Hematopoietic multipotent progenitor cell treated with erythropoietin and hydrocortisone succinate and interleukin-3 and kit ligand, for 8 days (in vitro differentiated cells): ENCODE measurements around the gene SHANK3.

ENCODE experiments used
- DNase-seq: peaks from one replicate; pipeline ENCODE4 v3.0.0-alpha.2; 2015

SHANK3 gene

DNA sequence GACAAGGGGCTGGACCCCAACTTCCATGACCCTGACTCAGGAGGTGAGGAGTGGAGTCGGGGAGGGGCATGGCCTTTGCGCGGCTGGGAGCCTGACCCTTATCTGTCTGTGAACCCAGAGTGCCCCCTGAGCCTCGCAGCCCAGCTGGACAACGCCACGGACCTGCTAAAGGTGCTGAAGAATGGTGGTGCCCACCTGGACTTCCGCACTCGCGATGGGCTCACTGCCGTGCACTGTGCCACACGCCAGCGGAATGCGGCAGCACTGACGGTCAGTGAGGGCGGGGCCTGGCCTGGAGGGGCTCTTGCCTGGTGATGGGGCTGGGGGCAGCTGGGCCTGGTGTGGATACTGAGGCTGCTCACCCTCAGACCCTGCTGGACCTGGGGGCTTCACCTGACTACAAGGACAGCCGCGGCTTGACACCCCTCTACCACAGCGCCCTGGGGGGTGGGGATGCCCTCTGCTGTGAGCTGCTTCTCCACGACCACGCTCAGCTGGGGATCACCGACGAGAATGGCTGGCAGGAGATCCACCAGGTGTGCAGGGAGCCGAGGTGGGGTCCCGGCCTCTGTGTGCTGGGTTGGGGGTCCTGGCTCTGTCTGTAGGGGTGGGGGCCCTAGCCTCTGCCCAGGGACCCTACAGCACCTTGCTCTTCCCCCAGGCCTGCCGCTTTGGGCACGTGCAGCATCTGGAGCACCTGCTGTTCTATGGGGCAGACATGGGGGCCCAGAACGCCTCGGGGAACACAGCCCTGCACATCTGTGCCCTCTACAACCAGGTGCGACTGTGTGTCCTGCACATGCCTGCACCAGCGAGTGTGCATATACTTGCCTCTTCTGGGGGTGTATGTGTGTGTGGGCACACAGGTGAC, 6.3 kb downstream of the SHANK3 start:
- no peak for DNase-seq

DNA sequence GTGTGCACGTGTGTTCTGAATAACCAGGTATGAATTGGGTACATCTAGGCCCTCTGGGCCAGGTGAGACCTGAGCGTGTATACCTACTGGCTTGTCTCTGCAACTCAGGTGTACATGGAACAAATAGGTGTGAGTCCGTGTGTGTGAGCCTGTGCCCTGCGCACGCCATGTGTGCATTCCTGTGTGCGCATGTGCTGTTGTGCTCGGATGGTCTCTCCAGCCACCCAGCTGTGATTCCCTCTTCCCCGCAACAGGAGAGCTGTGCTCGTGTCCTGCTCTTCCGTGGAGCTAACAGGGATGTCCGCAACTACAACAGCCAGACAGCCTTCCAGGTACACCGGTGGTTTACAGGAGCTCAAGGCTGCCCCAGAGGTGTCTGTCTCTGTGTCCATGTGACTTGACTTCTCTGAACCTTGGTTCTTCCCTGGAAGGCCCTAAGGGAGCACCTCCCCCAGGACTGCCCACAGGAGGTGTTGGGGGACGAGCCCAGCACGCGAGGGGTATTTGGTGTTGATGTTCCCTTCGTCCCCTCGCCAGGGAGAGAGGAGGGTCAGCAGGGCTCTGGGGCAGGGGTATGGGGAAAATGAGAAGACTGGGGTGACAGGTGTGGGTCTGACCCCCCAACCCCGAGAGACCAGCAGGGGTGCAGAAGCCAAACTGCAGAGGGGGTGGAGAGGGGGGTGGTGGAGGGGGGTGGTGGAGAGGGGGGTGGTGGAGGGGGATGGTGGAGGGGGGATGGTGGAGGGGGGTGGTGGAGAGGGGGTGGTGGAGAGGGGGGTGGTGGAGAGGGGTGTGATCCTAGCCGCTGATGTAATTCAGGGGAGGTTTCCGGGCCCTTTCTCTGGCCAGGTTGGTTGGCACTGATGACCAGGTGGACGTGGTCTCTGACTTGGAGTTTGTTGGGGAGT, 10.7 kb downstream of the SHANK3 start:
- no peak for DNase-seq

DNA sequence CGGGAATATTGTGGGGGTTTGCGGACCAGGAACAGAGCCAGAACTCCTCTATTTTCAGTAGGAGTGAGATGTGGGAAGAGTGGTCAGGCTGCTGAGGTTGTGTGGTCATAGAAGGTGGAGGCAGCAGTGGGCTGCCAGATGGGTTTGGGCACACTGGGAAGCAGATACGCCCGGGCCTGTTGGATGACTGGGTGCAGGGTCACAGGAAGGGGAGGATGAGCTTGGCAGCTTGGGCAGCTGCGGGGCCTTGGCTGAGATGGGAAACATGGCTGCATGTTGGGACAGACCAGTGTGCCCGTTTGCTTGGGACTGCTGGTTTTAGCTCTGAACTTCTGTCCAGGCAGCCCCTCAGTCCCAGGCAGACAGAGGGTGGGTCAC, 11.4 kb downstream of the SHANK3 start:
- DNase-seq = no peak

DNA sequence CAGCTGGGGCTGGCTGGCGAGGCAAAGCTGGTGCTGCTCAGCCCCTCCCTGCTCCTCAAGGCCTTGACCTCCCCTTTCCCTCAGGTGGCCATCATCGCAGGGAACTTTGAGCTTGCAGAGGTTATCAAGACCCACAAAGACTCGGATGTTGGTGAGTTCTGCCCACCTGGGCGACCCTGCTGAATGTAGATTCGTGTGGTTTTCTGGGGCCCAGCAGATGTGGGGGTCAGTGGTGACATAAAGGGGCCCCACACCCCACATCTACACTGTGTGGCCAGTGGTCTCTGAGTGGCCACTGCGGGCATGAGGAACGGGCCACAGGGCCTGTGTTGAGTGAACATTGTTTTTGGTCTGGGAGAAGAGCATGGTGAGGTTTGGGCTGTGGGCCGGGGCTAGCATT, 11.9 kb downstream of the SHANK3 start:
- no peak for DNase-seq

DNA sequence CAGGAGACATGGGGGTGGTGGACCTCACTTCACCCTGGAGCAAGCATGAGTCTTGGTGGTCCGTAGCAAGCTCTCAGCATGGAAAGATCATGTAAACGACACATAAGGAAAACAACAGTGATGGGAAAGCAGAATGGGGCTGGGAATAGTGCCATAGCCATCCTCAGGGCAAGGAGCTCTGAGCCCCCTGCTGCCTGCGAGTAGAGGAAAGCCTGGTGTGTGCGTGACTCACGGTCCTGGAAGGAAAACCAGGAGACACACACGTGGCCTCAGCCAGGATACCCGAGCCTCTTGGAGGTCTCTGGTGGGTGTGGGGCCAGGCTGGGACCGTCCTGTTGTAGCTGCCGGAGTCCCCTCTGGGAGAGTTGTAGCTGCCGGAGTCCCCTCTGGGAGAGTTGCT, 12.4 kb downstream of the SHANK3 start:
- DNase-seq = no peak

DNA sequence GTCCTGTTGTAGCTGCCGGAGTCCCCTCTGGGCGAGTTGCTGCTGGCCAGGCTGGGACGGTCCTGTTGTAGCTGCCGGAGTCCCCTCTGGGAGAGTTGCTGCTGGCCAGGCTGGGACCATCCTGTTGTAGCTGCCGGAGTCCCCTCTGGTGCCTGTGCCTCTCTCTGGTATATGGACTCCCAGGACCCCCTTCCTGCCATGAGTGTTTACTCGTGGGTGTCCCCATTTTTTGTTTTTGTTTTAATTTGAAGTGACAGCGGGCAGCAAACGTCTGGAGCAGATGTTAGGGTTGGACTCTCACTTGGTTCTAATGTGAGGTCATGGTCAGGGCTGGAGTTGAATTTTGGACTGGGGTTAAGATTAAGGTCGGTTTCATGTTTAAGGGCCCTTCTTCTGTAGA, 14.2 kb downstream of the SHANK3 start:
- no peak for DNase-seq

DNA sequence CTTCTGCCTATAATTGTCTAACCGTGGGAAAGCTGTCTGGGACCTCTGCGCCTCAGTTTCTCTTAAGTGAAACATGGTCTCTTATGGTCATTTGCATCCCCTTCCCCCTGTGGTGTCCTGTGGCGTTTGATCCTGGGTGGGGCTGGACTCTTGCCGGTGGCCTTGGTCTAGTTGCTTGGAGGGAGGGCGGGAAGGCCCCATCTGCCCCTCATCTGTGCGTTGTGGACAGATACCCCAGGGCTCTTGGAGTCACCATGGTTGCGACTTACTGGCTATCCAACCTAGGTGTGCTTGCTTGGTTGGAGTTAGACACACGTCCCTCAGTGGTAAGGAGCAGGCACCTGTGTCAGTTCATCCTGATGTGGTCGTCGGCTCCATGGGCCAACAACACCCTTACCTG, 15.2 kb downstream of the SHANK3 start:
- no peak for DNase-seq

DNA sequence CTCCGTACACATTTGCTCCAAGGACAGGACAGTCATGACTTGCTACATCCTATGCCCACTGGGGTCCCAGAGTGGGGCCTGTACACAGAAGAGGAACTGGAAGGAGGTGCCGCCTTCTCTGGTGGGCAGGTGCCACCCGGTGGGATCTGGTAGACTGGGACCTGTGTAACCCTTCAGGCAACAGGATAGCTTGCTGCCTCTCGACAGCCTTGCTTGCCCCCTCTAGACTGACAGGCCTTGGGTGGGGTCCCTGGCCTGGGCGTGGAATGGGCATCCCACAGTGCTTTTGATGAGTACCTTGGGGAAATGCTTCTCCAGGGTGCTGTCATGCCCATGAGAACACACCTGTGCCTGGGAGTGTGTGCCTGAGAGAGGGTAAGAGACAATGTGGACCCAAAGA, 15.8 kb downstream of the SHANK3 start:
- no peak for DNase-seq

DNA sequence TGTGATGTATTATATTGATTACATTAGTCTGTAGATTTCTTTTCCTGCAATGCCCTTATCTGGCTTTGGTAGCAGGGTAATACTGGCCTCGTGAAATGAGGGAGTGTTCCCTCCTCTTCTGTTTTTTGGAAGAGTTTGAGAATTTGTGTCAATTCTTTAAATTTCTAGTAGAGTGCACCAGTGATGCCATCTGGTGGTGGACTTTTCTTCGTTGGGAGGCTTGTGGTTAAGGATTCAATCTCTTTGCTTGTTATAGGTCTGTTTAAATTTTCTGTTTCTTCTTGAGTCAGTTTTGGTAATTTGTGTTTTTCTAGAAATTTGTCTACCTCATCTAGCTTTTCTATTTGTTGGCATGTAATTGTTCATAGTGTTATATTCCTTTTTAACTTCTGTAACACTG, 18.9 kb downstream of the SHANK3 start:
- peak; percentile 53 for DNase-seq

DNA sequence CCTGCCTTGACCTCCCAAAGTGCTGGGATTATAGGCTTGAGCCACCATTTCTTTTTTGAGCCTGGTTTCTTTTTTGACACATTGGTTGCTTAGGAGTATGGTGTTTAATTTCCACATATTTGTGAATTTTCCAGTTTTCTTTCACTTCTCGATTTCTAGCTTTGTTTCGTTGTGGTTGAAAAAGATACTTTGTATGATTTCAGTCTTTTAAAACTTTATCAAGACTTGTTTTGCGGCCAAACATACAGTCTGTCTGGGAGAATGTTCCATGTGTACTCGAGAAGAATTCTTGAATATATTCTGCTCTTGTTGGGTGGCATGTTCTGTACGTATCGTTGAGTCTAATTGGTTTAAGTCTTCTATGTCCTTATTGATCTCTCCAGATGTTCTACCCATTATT, 20.8 kb downstream of the SHANK3 start:
- DNase-seq = no peak

DNA sequence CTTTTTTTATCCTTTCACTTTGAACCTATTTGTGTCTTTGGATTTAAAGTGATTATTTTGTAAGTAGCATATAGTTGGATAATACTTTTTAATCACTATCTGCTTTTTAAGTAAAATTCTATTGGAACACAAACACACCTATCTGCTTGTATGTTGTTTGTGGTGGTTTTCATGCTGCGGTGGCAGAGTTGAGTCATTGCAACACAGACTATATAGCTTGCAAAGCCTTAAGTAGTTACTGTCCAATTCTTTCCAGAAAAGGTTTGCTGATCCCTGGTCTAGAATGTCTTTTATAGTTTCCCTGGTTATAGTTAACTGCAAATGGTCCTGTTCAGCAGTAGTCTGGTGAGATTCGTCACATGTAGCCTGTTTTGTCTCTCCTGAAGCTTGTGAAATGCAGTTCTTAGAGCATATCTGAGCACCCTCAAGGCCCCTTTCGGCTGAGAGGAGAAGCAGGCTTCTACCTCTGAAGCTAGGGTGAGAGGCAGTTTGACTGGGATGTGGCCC, 21.5 kb downstream of the SHANK3 start:
- no peak for DNase-seq

DNA sequence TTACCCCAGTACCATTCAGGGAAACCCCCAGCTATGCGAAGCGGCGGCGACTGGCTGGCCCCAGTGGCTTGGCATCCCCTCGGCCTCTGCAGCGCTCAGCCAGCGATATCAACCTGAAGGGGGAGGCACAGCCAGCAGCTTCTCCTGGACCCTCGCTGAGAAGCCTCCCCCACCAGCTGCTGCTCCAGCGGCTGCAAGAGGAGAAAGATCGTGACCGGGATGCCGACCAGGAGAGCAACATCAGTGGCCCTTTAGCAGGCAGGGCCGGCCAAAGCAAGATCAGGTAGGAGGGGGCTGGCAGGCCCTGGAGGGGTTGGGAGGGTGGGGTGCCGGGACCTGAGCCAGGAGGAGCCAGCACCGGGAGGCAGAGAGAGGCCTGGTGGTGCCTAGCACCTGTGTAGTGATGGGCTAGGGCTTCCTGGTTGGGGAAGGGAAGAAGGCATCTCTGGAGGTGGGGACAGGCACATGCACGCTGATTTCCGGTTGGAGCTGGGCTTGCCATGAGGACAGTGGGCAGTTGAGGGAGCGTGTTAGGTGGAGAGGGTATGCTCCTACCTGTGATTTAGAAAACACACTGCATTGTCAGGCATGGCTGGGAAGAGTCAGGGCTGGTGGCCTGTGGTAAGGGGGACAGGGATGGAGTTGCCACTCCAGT, 22.3 kb downstream of the SHANK3 start:
- no peak for DNase-seq

DNA sequence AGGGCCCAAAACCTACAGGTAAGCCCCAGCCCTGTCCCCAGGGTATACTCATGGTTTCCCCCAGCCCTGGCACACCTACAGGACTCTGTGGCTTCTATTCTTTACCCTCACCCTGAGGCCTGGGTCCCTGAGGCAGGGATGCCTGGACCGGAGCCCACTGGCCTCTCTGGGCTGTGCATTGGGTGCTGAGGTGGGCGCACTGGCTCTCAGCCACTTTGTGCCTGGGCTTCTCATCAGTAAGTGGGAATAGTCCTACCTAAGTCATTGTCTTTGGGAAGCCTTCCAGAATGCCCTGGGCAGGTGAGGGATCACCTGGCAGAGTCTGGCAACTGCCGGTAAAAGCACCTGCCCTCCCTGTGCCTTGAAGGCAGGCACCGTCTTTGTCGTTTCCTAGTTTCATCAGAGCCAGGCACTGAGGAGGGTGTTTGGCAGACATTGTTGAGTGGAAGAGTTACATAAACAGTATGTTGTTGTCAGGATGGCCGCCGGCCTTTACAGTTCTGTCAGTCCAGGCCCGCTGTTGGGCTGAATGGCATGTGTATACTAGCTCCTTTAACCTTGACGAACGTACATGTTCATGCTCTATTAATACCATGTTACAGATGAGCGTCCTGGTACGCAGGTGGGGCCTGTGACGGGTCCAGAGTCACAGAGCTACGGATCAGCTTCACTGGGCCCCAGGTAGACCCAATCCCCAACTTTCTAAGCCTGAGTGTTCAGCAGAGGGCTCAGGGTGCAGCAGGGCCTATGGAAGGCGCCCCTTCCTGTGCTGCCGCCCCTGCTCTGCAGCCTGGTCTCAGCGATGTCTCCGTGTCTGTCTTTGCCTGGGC, 23.0 kb downstream of the SHANK3 start:
- DNase-seq = no peak

DNA sequence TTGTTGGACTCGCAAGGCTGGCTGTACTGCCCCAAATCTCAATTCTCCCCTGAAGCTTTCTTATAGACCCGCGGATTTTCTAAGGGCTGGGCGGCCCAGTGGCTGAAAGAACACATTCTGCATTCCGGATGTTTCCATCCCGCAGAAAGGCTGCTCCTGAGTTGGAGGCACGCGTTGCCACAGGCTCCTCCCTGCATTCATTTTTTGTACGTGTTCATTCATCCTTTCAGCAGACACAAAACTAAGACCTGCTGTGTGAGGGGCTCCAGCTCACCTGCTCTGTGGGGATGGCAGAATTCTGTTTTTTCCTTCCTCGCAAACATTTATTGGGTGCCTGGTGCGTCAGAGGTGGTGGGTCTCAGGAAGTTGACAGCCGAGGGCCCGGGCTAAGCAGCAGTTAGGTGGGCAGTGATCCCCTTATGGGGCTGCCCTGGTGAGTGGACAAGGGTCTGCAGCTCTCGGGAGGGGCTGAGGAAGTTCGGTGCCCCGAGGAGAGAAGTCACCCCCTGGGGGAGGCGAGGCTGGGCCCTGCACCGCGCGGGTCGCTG, 23.7 kb downstream of the SHANK3 start:
- DNase-seq = no peak

DNA sequence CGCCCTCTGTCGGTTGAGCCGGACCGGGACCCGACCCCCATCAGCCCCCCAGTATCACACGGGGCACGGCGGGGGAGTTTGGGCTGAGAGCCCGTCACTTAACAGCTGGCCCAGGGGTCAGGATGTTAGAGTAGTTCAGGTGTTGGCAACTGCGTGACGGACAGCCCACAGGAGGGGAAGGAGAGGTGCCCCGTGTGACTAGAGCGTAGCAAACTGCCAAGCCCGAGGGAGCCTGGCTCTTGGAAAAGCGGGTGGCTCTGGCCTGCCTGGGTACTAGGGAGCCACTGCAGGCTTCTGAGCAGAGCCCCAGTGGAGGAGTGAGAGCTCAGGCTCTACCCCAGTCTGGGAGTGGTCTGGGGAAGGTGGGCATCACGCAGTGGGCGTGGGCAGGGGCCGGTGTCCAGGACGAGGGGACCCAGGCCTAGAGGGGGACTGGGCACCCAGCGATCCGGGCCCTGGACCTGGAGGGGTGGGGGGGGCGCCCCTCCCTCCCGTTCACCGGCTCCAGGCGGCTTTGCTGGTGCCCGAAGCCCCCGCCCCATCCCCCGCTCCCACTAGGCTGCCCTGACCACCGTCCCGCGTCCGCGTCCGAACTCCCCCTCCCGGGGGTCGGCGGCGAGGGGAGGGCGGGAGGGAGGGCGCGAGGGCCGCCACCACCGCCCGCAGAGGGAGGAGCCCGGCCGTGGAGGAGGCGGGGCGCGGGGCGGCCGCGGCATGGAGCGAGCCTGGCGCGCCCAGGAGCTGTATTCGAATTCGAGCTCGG, 24.4 kb downstream of the SHANK3 start:
- no peak for DNase-seq

DNA sequence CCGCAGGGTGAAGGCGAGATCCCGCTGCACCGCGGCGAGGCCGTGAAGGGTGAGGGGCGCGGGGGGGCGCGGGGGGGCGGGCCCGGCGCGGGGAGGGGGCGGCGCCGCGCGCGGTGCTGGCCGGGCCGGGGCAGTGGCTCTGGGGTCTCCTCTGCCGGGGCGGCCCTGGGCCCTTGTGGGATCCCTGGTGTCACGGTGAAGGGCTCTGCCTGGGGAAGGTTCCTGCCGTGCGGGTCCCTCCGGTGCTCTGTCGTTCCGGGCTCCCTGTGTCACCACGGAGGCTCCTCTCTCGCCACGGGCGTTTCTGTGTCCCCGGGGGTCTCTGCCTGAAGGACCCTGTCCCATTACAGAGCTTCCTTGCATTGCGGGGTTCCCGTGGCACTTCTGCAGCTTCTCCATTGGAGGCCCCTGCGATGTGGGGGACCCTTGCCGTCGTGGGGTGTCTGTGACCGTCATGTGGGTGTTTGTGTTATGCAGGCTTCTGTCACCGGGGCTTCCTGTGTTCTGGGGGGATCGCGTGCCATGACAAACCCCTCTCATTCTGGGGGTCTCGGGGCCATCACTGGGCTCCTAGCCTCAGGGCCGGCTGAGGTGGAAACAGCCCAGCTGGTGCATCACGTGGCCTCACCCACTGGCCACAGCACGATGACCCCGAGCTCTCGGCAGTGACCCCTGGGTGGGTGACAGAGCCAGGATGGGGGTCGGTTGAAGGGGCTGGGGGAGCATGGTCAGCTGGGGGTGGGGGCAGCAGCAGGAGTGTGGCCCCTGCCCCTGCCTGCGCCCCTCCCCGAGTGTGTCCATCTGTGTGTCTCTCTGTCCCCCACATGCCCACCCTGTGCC, 25.3 kb downstream of the SHANK3 start:
- DNase-seq = no peak

DNA sequence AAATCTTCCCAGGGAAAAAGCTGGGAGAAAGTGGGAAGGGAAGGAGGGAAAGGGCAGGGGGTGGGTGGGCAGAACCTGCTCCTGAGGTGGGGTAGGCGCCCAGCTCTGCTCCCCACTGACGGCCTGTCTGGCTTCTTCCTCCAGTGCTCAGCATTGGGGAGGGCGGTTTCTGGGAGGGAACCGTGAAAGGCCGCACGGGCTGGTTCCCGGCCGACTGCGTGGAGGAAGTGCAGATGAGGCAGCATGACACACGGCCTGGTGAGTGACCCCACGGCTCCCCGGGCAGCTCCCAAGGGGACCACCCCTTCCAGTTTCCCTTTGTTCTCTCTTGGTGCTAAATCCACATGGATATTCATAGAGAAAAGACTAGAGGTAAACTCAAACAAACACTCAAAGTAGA, 25.9 kb downstream of the SHANK3 start:
- no peak for DNase-seq

DNA sequence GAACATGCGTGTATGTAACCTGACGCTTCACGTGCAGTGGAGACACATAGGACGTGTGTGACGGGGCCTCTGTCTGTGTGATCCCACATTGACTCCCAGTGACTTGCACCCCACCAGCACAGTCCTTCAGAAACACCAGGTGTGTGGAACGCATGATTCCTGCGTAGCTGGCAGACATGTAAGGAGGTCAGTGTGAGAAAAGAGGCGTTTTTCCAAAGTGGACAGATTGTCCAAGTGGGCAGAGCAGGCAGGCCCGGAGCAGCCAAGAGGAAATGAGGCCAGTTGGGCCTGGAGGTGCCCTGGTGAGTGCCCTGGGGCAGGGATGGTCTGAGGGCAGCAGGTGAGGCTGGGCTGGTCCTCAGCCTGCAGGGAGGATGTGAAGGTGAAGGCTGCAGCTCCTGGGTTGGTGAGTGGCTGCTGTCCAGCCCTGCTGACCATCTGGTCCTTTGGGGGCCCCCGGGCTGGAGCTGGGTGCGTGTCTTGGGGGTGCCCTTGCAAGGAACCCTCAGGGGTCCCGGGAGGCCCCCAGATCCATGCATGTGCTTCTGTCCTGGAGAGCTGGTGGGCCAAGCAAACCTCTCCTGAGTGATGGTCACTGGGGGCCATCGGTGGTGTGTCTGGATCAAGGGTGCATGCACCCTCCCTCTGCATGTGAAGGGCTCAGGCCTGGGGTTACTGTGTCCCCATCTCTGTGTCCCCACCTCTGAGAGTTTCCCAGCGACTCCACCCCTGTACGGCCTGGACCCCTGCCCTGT, 26.6 kb downstream of the SHANK3 start:
- no peak for DNase-seq

DNA sequence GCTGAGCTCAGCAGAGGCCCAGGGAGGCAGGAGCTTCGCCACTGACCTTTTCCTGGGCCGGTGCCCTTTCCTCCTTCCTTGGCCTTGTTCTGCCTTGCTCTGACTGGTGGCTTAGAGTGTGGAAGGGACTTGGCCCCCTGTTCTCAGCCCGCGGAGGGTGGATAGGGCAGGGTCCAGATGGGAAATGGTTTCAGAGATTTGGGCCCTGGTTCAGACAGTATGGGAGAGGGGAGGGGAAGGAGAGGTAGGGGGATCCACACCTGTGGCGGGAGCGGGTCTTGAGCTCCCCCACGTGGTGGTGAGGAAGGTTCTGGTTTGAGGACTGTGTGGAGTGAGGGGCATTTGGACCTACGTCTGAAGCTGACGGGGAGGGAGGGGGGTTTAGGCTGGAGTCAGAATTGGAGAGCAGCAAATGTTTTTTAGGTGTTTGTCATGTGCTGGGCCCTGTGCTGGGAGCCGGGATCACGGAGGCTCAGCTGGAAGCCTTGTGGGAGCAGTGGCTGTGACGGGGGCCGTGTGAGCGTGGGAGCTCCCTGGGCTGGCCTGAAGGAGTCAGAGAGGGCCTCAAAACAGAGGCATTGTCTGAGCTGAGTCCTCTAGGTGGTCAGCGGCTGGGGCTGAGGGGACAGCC, 27.2 kb downstream of the SHANK3 start:
- DNase-seq = no peak
